ENCODE results near the gene FXYD6. TPM values are rescaled to one million over a fixed set of nuclear protein-coding genes. Genes with fewer than 3 reads are reported as not detected.

Gene FXYD6
- total RNA-seq, 1 donor from 2014 or later, result 57.1 TPM

DNA sequence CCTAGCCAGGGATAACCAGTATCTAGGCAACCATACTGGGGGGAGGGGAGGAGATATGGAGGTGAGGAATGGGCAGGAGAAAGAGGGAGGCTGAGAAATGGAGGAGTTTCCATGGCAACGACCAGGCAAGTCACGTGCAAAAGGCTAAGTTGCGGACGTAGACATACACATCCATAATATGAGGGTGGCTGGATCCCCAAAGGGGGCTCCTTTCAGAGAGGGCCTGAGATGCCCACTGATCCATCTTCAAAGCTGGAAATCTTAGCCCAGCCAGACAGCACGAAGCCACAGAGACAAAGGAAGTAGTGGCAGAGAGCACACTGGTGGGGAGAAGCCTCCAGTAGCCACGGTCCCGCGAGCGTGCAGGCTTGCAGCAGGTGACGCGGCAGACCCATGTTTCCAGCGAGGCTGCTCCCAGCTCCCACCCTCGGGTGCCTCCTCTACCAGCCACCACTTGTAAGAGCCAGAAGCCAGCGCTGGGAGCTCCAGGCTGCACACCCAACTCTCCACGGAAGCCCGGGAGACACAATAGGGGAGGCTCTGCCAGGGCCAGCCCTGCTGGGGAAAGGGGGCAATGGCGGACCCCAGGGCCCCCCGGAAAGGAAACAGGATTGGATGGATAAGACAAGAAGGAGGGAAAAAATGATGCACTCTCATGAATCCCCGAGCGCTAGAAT is 938 bp downstream of the FXYD6 start:
- TF ChIP-seq, protein P1, sequence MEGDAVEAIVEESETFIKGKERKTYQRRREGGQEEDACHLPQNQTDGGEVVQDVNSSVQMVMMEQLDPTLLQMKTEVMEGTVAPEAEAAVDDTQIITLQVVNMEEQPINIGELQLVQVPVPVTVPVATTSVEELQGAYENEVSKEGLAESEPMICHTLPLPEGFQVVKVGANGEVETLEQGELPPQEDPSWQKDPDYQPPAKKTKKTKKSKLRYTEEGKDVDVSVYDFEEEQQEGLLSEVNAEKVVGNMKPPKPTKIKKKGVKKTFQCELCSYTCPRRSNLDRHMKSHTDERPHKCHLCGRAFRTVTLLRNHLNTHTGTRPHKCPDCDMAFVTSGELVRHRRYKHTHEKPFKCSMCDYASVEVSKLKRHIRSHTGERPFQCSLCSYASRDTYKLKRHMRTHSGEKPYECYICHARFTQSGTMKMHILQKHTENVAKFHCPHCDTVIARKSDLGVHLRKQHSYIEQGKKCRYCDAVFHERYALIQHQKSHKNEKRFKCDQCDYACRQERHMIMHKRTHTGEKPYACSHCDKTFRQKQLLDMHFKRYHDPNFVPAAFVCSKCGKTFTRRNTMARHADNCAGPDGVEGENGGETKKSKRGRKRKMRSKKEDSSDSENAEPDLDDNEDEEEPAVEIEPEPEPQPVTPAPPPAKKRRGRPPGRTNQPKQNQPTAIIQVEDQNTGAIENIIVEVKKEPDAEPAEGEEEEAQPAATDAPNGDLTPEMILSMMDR (IDR thresholded peaks at IDR 0.05; ENCODE audit: partially characterized antibody, unreplicated experiment), result no peak
- H3K4me3 Mint-ChIP-seq (ENCODE audit: unreplicated experiment), result peak overlapping the region; percentile 94
- no peak for DNase-seq
- peak overlapping the region; percentile 78 for H3K27ac Mint-ChIP-seq (ENCODE audit: unreplicated experiment)
- H3K4me1 Mint-ChIP-seq (ENCODE audit: low read depth, unreplicated experiment), result peaks cover 16% of the 10 kb centered on the region
- peaks cover 5% of the 10 kb centered on the region for H3K36me3 Mint-ChIP-seq (ENCODE audit: unreplicated experiment)
- peaks cover 2% of the 10 kb centered on the region for H3K9me3 Mint-ChIP-seq (ENCODE audit: unreplicated experiment)
- H3K27me3 Mint-ChIP-seq (ENCODE audit: unreplicated experiment), result peaks cover 22% of the 10 kb centered on the region

- Mint-ChIP-seq H3K4me1 (ENCODE audit: low read depth, unreplicated experiment) (peaks cover 17% of the 10 kb centered on the region), H3K36me3 (ENCODE audit: unreplicated experiment) (peaks cover 5% of the 10 kb centered on the region), H3K27ac (ENCODE audit: unreplicated experiment) (no peak overlapping the region), H3K9me3 (ENCODE audit: unreplicated experiment) (peaks cover 2% of the 10 kb centered on the region), H3K4me3 (ENCODE audit: unreplicated experiment) (peak overlapping the region; percentile 94), H3K27me3 (ENCODE audit: unreplicated experiment) (peaks cover 22% of the 10 kb centered on the region)
- TF ChIP-seq, protein P1 (IDR thresholded peaks at IDR 0.05; ENCODE audit: partially characterized antibody, unreplicated experiment), result no peak
- no peak for DNase-seq
Observed at GRCh38 chr11:117874910-117875381, 1.5 kb downstream of the FXYD6 start.

- TF ChIP-seq, protein P1 (IDR thresholded peaks at IDR 0.05; ENCODE audit: partially characterized antibody, unreplicated experiment), result no peak
- peaks cover 5% of the 10 kb centered on the region for H3K36me3 Mint-ChIP-seq (ENCODE audit: unreplicated experiment)
- peak overlapping the region; percentile 94 for H3K4me3 Mint-ChIP-seq (ENCODE audit: unreplicated experiment)
- no peak for DNase-seq
- H3K27ac Mint-ChIP-seq (ENCODE audit: unreplicated experiment), result no peak overlapping the region
- H3K27me3 Mint-ChIP-seq (ENCODE audit: unreplicated experiment), result peaks cover 22% of the 10 kb centered on the region
- H3K4me1 Mint-ChIP-seq (ENCODE audit: low read depth, unreplicated experiment), result peaks cover 19% of the 10 kb centered on the region
- H3K9me3 Mint-ChIP-seq (ENCODE audit: unreplicated experiment), result peaks cover 3% of the 10 kb centered on the region
Observed at GRCh38 chr11:117874253-117874909, 2.1 kb downstream of the FXYD6 start.

DNA sequence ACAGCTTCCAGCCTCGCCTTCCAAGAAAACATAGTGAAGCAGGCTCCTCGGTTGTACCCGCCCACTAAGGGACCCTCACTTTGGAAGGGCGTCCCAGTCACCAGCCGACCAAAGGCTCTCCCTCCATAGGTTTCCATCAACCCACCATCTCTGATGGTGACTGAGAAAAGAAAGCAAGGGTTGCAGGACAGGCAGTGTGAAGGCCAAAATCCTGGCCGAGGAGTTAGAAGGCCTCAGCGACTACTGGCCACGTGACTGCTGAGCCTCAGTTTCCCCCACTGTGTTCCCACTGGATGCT is 2.7 kb downstream of the FXYD6 start:
- DNase-seq, result no peak
- peaks cover 19% of the 10 kb centered on the region for H3K27me3 Mint-ChIP-seq (ENCODE audit: unreplicated experiment)
- TF ChIP-seq, protein P1 (IDR thresholded peaks at IDR 0.05; ENCODE audit: partially characterized antibody, unreplicated experiment), result no peak
- H3K36me3 Mint-ChIP-seq (ENCODE audit: unreplicated experiment), result peaks cover 3% of the 10 kb centered on the region
- H3K27ac Mint-ChIP-seq (ENCODE audit: unreplicated experiment), result no peak overlapping the region
- peaks cover 4% of the 10 kb centered on the region for H3K9me3 Mint-ChIP-seq (ENCODE audit: unreplicated experiment)
- peaks cover 21% of the 10 kb centered on the region for H3K4me1 Mint-ChIP-seq (ENCODE audit: low read depth, unreplicated experiment)
- H3K4me3 Mint-ChIP-seq (ENCODE audit: unreplicated experiment), result no peak overlapping the region

All from glutamatergic neuron (in vitro differentiated cells).